ENCODE data around the gene MGME1. TPM values are rescaled to one million over a fixed set of nuclear protein-coding genes. Genes with fewer than 3 reads are reported as not detected.

MGME1 gene
- polyA plus RNA-seq, 1 donor: 53.8 TPM

DNA sequence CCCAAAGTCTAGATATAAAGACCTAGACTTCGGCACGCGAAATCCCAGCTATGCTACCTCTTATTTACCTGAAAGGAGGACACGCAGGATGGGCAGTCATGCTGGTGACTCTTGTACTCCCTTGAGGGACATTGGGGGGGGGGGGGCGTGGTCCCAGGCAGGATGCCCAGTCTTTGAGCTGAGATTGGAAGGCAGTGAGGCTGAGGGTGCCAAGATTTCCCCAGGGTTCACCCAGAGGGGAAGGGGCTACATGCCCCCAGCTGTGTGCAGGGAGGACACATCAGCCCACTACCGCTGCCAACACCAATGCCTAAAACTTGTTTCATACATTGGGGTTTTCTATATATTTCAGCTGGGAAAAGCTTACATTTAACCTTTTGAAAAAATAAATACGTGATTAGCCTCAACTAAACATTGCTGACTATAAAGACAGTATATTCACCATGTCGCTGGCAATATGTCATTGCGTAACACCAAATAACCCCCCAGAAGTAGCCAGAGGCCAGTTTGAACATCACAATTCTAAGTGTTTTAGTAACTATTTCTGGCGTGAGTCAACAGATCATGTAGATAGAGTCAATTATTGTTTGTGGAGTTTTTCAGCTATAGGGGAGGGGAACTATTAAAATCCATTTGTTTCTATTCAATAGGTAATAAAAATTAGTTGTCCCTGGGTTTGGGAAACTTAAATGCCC lies 21.6 kb downstream of the MGME1 start:
- DNase-seq: no peak

DNA sequence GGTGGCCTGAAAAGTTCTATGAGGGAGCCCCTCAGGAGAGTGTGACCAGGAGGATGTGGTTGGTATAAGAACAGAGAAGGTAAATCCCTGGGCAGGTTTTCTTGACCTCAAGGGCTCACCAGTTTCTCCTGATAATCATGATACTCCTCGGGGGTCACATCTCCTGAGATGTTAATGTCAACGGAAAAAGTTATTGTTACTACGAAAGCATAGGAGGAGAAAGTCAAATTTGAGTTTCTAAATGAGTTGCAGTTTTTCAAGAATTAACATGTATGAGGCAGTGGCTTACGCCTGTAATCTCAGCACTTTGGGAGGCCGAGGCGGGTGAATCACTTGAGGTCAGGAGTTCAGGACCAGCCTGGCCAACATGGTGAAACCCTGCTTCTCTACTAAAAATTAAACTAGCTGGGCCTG lies 23.4 kb downstream of the MGME1 start:
- DNase-seq: no peak

DNA sequence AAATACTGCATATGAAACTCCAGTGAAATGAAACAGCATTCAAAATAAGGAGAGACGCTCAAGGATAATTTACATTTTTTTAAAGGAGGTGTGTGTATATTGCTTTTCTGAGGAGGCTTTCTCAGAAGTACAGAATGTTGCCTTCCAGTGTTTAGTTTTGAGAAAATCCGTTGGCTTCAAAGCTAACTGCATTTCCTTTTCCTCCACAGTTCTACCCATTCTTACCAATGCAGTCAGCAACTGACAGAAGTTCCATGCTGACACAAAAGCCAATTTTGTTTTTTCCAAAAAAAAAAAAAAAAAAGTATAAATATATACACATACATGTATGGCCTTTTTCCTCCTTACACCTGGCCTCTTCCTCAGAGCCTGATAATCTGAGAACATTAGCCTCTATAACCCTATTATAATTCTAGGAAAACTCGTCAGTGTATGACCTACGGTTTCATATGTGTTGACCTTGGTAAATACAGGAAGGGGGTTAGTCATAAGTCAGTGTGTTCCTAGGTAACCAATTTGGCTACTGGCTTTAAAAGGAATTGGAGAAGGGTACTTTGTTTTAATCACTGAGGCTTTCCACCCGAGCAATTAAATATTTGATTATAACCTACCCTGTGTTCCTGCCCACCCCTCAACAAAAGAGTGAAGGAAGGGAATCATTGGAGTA lies 24.2 kb downstream of the MGME1 start:
- no peak for DNase-seq

DNA sequence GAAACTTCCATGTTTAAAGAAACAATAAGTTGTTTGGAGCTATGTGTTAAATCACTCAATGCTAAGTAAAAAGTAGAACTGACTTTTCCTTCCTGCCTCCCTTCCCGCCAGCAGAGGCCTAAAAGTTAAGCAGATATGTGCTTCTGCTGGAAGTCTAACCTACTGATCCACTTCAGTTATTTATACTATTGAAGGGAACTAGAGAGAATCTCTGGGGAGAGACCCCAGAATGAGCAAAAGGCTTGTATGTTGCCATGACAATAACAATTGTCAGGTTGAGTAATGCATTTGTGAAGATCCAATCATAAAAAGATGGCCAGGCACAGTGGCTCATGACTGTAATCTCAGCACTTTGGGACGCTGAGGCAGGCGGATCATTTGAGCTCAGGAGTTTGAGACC lies 24.7 kb downstream of the MGME1 start:
- DNase-seq: no peak

DNA sequence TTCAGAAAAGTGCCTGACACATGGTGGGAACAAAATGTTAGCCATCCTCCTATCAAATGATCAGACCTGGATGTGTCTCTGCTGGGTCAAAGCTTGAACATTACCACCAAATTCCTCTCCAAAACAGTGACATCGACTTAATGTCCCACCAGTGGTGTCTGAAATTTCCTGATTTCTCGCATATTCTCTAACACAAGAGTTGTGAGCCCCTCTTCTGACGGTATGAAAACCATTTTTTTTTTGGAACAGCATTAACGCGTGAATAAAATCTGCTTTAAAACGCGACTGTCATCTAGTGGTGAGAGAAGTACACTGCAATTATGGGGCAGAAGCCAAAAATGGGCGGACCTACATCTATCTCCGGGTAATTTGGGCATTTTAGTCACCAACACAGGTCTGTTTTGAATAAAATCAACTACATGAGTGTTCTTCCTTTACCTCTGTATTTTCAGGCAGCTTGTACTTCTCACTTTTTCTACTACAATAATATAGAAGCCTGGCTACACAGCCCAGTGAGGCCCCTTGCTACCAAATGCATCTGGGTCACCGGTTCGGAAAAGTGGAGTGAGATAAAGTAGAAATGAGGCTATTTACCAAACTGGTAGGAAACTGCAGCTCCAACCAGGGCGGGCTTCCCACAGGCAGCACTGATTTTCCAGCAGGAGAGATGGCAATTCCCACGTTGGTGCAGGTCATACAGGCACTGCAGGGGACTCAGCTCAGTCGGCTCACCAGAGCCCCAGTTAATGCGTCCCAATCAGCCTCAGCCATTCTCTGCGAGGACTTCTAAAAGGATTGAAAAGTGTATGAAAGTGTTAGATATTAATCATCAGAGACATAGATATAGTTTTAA lies 27.4 kb downstream of the MGME1 start:
- no peak for DNase-seq

DNA sequence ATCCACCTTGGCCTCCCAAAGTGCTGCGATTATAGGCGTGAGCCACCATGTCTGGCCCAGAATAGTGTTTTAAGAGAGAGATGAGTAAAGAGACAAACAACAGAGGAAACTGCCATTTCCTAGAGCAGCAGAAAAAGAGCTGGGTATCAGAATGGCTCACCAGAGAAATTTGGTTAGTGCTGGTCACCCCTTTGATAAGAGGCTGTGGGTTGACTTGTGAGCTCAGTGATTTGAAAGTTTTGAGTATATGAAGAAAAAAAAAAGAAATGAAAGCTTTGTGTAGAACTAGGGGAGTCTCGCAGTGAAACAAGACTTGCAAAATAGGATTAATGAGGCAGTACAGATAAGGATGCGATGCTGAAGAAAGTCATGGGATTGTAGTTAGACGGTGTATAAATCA lies 29.6 kb downstream of the MGME1 start:
- no peak for DNase-seq

DNA sequence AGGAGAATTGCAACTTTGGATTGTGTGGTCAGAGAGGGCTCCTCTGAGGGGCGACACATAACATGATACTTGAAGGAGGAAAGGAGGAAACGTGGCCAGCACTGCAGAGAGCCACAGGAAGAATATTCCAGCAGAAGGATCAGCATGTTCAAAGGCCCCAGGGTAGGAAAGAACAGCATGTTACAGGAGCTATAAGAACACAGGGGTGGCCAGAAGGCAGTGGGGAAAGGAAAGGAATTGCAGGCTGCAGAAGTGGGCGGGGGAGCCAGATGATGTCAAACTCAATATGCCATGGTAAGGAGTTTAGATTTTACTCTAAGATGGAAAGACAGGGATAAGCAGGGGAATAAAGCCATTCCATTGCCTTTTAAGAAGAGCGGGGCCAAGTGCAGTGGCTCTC lies 30.7 kb downstream of the MGME1 start:
- DNase-seq: no peak

DNA sequence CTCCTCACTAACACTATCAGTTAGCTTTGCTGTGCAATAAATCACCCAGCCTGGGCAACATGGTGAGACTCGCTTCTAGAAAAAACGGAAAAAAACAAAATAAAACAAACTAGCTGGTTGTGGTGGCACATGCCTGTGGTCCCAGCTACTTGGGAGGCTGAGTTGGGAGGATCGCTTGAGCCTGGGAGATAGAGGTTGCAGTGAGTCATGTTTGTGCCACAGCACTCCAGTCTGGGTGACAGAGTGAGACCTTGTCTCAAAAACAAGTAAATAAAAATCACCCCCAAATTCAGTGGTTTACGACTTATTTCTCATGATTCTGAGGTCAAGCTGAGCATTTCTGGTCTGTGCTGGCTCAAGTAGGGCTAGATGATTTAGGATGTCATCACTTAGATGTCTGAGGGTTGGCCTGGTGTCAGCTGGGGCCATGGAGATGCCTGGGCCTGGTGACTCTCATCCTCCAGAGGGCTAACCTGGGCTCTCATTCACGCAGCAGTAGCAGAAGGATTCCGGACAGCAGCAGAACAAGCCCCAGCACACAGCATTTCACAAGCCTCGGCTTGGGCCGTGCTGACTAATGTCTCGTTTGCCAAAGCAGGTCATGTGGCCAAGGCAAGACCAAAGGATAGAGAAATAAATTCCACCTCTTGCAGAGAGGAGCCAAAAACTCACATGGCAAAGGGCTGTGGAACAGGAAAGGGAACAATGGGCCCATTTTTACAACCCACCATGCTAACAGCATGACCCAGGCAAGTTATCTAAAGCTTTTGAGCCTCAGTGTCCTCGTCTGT lies 32.5 kb downstream of the MGME1 start:
- no peak for DNase-seq

DNA sequence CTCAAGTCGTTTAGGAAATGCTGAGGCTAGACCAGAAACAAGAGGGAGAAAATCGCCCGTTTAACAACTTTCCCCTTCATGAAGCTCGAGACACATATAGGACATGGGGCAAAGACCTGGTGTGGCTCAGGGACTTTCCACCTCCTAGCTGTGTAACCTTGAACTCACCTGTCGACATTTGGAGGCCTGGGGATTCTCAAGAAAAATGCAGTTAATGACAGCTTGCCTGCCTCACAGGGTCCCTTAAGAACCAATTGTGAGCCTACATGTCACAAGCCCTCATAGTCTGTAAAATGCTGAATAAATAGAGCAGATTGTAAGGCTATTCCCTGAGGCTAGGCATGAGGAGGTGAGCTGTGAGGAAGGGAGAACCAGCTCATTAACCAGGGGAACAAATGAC lies 35.1 kb downstream of the MGME1 start:
- no peak for DNase-seq

DNA sequence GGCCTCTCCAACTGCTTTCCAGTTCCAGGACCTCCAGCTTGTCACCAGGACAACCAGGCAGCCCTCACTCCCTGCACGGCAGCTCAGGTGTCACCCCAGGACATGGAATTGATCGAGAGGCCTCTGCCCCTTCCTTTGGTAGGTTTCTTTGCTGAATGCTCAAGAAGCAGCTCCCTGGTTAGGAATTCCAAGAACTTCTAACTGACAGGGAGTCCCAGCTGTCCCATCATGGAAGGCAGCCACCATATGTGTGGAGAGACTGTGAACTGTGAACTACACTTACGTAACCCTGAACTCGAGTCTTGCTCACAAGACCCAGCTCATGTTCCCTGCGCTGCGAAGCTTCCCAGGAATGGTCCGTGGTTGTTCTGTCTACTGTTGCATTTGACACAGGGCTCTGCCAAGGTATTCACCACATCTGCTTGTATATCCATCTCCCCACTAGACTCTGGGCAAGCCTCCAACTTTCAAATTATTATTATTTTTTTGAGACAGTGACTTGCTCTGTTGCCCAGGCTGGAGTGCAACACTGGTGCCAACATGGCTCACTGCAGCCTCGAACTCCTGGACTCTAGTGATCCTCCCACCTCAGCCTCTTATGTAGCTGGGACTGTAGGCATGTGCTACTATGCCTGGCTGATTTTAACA lies 35.7 kb downstream of the MGME1 start:
- DNase-seq: no peak

DNA sequence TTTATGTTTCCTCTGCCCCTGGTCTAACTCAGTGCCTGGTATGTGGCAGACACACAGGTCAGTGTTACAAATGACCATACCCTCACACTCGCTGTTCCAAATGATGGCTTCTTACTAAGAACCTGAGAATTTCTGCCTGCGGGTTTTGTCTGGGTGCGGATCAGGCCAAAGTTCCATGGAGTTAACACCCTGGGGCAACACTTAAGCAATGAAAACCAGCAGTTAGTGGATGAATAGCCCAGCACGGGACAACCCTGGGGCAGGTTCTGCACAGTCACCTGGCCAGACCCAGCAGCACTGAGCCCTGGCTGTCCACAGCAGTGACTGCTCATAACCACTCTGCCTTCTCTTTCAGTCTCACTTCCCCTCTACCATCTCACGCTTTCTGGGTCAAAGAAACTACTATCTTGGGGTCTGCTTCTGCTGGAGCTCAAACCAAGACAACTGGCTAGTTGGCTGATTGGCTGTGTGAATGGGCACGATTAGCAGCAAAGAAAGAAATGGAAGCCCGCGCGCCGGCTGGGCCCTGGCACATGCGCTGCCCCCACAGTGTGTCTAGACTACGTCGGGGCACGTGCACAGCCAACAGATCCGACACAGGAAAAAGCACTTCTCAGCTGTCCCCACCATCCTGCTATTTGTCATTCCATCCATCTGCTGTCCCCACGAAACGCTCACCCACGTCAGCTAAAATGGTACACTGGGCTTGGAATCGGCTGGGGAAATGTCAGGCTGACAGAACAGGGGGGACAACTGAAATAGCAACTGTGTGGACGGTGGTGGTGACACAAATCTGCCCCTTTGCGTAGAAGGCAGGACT lies 36.6 kb downstream of the MGME1 start:
- DNase-seq: no peak

DNA sequence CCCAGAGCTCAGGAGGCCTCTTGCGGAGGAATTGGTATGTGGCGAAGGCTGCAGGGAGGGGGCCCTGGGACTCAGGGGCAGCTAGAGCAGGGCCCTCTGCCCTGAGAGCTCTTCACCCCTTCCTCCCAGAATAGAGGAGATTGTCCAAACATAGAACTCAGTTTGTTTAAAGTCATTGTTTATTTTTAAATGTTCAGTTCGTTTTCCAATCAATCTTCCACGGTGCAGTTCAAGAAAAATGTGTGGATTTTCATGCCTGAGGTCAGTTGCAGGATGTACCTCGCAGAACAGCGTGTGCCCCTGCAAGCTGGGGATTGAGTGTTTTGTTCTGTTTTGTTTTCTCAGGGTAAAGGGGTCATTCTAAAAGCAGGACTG lies 37.2 kb downstream of the MGME1 start:
- no peak for DNase-seq

DNA sequence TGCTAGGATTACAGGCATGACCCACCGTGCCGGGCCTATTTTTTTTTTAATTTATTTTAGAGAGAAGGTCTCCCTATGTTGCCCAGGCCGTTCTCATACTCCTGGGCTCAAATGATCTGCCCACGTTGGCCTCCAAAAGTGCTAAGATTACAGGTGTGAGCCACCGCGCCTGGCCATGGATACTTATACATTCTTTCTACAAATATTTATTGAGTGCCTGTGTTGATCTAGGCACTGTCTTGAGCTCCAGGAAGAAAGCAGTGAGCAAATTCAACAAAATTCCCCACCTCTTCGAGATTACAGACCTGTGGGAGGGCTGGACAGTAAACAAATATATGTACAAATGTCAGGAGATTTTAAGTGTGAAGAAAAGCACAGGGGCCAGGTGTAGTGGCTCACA lies 37.9 kb downstream of the MGME1 start:
- DNase-seq: no peak

DNA sequence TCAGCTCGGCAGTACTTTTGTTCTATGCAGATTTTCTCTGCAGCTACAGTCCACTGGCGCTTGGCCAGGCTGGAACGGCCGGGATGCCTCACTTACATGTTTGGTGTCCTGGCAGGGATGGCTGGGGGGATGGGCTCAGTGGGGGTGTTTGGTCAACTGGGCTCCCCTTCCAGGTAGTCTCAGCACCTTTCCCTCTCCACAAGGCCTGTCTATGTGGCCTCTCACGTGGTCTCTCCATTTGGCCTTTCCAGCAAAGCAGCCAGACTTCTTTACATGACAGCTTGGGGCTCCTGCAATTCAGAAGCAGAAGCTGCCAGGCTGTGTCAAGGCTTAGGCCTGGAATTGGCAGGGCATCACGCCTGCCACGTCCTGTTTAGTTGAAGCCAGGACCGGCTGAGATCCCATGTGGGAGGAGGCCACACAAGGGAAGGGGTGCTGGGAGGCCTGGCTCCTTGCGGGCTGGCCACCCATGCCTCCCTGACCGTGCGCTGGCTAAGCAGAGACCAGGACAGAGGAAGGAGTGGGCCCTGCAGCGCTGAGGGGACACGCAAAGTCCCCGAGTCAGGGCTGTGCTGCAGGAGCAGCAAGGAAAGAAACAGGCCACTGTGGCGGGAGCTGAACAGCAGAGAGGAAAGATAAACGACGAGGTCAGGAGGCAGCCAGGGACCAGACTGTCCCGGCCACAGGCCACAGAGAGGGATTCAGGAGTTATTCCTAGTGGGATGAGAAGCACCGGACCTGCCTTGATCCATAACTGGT lies 38.9 kb downstream of the MGME1 start:
- no peak for DNase-seq

DNA sequence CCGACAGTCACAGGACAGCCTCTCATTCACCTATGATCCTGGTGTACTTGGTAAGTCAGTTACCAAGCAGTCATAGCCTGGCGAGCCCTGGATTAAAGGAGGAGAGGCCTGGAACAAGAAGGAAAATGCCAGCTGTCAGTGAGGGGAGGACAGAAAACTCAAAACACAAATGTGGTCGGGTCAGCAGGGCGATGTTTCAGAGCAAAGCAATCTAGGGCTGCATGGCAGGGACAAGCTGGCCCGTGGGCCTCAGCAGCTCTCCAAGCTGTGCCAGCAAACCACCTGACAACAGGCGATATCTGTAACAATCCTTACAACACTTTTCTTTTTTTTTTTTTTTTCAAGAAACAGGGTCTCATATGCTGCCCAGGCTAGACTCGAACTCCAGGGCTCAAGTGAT lies 40.3 kb downstream of the MGME1 start:
- no peak for DNase-seq

DNA sequence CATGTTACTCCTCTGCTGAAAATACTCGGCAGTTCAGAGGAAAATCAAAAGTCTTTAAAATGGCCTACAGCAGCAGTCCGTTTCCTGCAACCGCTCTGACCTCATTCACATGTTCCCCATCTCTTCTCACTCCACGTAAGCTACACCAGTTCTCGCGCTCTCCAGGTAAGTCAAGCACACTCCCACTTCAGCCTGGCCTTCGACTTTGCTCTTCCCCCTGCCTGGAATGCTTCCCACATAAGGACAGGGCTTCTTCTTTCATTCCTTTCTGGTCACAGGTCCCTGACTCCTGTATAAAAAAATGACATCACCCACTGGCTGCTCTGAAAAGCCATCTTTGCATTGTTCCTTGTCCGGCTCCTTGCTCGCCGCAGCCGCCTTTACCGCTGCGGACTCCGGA lies 42.7 kb downstream of the MGME1 start:
- DNase-seq: no peak

DNA sequence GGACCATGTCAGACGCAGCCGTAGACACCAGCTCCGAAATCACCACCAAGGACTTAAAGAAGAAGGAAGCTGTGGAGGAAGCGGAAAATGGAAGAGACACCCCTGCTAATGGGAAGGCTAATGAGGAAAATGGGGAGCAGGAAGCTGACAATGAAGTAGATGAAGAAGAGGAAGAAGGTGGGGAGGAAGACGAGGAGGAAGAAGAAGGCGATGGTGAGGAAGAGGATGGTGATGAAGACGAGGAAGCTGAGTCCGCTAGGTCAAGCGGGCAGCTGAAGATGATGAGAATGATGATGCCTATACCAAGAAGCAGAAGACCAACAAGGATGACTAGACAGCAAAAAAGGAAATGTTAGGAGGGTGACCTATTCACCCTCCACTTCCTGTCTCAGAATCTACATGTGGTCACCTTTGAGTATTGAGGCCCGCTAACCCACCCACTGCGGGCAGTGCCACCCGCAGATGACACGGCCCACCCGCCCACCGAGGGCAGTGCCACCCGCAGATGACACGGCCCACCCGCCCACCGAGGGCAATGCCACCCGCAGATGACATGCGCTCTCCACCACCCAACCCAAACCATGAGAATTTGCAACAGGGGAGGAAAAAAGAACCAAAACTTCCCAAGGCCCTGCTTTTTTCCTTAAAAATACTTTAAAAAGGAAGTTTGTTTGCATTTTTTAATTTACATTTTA lies 43.3 kb downstream of the MGME1 start:
- DNase-seq: no peak

DNA sequence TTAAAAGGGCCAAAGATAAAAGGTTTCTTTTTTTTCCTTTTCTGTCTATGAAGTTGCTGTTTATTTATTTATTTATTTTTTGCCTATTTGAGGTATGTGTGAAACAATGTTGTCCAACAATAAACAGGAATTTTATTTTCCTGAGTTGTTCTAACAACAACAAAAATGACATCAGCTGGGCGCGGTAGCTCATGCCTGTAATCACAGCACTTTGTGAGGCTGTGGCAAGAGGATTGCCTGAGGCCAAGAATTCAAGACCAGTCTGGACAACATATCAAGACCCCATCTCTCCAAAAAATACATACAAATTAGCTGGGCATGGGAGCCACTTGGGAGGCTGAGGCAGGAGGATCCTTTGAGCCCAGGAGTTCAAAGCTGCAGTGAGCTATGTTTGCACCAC lies 44.1 kb downstream of the MGME1 start:
- DNase-seq: no peak

DNA sequence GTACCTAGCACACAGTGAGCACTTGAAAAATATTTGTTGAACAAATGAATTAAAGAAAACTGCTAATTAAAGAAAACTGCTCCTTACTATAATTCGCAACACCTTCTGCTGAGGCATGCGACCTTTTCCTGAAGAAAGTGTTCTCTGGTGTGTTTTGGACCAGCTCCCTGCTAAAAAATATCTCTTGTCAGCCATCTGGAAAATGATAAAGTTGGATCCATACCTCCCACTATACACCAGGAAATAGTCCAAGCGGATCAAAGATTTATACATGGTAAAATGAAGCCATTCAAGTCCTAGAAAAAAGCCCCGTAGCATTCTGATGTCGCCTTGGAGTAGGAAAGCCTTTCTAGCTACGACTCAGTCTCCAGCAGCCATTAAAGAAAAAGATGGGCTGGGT lies 45.6 kb downstream of the MGME1 start:
- DNase-seq: no peak

DNA sequence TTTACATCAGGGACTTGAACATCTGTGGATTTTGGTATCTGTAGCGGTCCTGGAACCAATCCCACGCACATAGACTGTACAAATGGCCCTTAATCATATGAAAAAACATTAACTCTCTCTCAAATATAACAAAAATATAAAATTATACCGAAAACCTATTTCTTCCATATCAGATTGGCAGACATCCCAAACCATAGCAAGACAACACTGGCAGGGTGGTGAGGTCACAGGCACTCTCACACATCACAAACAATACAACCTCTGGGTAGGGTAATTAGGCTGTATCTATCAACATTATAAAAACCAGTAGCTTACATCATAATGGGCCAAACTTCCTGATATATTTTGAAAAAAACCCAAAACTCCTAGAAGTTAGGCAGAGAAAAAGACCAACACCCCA lies 48.0 kb downstream of the MGME1 start:
- no peak for DNase-seq

Measured in left kidney (tissue), 2 donors.